DMS 273 (cell line): ENCODE results near the gene UNKL.
A peak's percentile ranks its signal among the peaks of the same experiment; 100 is the strongest.

Source experiments
- DNase-seq: peaks from one replicate; lab custom pipeline; 2025; ENCODE audit not compliant: unreplicated experiment; lab: John Stamatoyannopoulos, UW

UNKL gene

DNA sequence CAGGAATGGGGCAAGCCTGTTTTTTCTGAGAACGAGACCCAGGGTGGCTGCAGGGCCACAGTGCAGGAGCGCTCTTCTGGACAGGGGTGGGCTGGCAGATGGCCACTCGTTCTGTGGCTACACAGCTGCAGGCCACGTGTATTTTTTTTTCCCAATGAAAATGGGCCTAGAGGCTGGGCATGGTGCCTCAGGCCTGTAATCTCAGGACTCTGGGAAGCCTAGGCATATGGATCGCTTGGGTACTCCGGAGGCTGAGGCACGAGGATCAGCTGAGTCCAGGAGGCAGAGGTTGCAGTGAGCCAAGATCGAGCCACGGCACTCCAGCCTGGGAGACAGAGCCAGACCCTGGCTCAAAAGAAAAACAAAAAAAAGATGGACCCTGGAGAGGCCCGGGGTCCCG is 6.8 kb downstream of the UNKL start:
- peak; percentile 70 for DNase-seq

DNA sequence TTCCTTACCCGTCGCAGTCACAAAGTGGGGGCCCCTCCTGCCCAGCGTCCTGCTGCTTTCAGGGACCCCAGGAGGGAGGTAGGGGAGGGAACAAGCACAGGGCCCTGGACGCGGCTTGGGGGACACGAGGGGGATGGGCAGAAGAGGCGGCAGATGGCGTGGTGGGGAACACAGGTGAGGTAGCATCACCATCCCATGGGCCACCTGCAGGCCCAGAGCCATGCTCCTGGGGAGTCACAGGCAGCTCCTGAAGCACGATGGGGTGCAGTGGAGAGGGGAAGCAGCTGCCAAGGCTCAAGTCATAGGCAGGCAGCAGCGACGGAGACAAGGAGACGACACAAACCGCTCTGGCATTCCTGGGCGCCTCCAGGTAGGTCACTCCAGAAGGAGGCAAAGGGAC is 10.8 kb downstream of the UNKL start:
- no peak for DNase-seq

DNA sequence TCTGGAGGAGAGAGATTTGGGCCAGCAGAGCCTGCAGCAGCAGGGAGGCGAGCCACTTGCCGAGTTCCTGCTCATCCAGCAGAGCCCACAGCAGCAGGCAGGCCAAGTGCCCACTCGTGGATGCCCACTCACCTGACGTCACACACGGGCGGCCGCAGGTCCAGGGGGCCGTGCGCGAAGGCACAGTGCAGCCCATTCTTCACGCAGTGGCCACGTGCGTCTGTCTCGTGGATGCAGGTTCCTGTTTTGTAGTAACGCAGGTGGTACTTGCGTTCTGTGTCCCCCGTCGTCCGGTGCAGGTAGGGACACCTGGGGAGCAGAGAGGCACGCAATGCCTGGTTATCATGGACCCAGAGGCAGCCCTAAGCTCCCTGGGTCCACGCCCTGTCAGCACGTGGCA is 11.5 kb downstream of the UNKL start:
- DNase-seq = no peak

DNA sequence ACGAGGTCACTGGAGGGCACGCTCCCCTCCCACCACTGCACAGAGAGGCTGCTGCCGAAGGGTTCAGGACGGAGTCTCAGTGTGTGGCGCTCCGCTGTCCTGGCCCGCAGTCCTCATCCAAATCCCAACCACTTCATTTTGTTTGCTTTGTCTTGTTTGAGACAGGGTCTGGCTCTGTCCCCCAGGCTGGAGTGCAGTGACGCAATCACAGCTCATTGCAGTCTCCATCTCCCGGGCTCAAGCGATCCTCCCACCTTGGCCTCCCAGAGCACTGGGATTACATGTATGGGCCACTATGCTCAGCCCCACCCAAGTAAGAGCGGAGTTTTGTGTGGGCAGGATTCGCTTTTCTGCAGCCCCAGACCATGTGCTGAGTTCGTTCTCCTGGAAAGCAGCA is 12.7 kb downstream of the UNKL start:
- DNase-seq = no peak

DNA sequence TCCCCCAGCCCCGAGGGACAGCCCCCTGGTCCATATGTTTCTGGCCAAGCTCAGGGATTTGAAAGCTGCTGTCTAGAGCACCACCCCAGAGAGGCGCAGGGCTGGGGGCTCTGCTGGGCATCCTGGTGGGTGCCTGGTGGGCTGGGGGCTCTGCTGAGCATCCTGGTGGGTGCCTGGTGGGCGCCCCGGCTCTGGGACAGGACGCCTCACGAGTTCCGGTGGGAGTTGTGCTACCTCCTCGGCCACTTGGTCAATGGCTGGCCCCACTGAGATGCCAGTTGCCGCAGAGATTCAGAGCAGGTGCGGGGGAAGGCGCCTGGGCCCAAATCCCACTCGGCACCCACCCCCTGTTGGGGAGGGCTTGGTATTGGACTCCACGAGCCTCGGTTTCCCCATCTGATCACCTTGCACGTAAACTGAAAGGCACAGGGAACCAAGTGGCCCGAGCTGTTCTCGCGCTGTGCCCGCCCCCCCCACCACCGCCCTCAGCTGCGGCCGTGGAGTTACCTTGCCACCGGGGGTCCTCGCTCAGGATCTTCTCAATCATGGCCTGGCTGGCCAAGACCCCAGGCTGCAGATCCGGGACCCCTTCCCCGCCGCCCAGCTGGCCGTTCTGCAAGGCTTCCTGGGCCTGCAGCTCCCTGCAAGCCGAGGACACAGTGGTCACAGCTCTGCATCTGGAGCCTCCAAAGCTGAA is 13.3 kb downstream of the UNKL start:
- no peak for DNase-seq

DNA sequence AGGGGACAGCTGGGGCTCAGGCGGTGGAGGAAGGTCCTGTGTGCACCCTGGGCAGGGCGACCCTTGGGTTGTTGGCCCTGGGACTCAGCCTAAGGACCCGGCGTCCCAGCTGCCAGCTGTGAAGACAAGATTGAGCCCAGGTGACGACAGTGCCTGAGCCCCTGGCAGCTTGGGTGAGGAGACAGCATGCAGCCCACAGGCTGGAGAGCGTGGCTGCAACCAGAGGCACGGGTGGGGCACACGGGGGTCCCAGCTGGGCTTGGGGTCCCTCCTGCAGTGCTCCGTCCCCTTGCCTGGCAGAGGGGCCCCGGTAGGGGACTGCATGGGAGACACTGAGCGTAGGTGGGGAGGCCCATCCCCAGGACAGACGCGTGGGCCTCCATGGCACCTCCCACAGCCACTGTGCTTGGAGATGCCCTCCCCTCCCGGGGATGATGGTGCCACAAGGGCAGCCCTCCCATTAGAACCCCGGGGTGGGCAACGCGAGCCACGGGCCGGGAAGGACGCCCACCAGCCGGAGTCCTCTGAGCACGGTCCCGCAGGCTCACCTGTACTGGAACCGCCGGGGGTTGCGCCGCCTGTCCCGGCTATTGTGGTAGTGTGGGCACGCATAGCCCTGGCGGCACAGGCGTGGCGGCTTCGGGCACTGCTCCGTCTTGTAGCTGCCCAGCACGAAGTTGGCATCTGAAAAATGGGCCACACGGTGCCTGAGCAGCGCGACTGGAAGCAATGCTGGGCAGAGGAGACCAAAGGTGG is 15.5 kb downstream of the UNKL start:
- DNase-seq = no peak

DNA sequence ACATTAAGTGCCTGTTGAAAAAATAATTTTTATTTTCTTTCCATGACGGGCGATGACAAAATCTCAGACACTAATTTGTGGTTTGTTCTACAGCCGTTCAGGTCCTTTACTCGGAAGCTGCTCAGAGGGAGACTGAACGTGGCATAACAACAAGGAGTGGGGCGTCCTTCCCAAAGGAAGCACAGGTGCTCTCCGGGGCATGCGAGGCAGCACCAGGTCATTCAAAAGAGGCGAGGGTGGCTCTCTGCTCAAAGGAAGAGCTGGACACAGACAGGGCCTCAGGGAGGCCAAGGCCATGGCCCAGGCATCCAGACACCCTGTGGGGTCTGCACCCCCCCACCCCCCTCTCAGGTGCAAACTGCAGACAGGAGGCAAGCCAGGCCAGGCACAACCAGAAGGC is 16.2 kb downstream of the UNKL start:
- no peak for DNase-seq

DNA sequence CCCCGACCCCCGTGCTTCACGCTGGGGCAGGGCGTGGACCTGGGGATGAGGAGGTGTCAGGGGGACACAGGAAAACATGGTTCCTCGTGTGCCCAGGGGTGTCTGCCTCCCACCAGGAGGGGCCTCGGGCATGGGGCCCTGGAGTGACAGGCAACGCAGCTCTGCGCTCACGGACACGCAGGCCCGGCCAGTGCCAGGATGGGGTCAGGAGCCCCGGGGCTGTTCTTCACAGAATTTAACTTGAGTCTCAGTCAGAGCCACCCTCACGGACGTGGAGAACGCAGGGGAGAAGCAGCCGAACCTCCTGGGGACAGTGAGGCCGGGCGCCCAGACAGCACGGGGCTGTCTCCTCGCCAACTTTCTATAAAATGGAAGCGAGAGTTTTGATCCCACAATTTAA is 16.7 kb downstream of the UNKL start:
- no peak for DNase-seq

DNA sequence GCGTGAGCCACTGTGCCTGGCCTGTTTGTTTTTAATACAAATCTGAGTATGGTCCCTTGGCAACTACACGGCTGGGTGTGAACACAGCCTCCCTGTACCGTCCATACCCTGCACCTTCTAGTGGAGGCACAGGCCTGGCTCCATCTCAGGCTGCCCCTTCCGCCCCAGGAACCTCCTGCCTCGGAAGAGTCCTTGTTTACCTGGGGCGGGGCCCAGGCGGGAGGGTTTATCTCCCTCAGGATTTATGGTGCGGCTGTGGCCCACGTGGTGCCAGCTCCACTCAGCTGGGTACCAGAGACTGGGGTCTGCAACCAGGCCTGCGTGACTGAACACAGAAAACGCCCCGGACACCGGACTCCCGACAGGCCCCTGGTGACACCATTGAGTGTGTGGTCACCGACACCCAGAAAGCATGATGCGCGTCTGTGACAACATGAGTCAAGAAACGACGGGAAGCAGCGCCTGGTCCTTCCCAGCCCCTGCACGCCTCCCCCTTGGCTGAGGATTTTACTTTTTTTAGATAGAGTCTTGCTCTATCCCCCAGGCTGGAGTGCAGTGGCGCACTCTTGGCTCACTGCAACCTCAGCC is 19.0 kb downstream of the UNKL start:
- DNase-seq = no peak

DNA sequence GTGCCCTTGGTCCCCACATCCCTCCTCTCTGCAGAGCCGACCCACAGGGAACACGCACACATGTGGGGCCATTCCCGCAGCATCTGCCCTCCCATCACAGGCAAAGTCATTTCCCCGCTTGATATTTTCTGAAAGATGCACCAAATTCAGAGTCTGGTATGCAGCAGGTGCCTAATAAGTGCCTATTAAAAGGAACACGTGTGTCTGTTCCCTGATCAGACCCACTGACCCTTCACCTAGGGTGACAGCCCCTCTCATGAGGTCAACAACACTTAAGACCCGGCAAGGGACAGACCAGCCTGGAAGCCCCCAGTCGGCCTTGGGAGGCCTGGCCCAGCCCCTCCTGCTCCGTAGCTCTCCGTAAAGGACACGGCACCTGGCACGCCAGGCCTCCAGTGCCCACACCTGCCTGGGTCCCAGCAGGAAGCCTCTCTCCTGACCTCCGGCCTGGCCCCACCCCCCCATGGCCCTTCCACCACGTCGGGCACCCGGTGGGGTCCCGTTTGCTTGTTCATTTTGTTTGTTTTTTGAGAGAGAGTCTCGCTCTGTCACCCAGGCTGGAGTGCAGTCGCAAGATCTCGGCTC is 20.0 kb downstream of the UNKL start:
- DNase-seq = no peak

DNA sequence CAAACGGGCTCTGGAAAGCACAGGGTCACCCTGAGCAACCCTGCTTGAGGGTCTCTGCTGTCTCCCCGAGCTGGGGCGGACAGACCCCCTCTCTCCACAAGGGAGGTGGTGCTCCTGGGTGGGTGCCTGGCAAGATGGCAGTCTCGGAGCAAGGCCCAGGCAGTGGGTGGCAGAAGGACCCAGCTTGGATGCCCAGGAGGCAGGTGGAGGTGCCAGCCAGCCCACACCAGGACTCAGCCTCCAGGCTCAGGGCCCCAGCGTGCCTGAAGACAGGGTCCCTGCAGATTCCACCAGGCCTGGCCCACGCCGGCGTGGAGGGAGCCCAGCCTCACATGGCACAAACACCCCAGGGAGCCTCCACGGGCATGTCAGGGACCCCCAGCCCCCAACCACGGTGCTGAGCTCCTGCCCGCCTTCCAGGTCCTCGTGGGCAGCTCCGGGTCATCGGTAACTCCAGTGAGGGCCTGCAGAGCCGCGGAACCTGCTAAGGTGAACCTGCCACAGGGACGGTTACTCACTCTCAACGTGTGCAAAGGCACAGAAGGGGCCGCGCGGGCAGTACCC is 20.8 kb downstream of the UNKL start:
- no peak for DNase-seq

DNA sequence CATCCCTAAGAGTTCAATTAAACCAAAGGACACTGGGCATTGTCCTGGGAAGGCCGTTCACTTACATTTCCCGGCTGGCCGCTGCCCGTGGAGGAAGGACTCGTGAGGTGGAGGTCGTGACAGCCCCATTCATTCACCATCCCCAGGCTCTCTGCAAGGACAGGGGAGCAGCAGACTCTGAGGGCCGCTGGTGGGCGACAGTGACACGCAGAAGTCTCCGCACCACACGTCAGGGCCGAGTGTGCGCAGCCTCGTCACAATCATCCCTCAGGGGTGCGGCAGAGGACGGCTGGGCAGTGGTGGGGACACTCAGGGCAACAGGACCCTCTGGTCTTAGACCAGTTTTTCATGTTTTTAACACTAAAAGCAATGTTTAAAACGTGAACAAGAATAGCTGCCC is 21.7 kb downstream of the UNKL start:
- DNase-seq = no peak

DNA sequence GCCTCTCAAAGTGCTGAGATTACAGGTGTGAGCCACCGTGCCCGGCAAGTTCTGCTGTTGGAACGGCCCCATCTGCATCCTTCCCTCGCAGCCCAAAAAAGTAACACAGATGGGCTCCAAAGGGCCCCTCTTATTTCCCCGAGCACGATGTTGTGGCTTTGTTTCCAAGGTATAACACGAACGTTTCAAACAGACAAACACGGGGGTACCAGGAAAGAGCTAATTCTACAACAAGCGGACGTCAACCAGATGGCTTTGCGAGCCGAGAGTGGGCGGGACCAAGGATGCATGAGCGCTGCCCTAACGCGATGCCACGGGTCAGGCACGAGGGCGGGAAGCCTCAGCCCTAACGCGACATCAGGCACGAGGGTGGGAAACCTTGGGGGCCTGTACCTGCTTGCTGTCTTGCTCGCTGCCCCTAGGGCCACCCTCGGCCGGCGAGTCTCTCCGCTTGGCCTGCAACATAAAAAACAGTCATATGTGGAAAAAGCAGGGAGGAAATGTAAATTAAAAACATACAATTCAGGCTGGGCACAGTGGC is 24.2 kb downstream of the UNKL start:
- DNase-seq = no peak

DNA sequence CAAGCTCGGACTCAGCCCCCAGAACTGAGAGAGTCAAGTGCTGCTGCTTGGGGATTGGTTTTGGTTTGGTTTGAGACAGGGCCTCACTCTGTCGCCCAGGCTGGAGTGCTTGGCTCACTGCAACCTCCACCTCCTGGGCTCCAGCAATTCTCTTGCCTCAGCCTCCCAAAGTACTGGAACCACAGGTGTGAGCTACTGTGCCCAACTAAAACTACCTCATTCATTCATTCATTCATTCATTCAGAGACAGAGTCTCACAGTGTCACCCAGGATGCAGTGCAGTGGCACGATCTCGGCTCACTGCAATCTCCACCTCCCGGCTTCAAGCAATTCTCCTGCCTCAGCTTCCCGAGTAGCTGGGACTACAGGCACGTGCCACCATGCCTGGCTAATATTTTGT is 24.7 kb downstream of the UNKL start:
- no peak for DNase-seq

DNA sequence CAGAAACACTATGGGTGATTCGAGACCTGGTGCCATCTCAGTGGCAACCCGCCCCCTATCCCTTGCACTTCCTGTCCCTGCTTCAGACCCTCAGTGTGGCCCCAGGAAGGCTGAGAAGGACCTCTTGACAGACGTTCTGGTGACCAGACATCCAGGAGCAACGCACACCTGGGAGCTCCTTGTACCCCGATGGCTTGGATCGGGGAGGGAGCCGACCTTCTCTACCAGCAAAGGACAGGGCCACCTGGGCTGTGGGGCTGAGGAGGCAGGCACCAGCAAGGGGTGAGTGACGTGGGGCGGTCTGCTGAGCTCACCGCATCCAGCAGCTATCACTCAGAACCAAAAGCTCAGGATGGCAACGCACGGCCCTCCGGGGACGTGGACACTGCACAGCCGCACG is 27.2 kb downstream of the UNKL start:
- no peak for DNase-seq

DNA sequence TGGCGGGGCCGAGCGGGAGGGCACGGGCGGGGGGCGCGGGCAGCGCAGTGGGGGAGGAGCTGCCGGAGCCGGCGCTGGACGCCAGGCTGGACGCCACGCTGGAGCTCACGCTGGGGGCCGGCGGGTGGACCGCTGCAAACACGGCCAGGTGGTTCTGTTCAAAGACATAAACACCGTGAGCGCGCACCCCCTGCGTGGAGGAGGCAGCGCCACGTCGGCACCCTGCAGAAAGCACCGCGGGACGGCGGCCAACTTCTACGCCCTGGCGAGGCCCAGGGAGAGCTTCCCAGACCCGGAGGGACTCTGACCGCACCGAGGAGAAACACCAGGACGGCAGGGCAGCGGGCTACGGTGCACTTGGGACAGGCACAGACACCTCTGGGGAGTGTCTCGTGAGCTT is 29.3 kb downstream of the UNKL start:
- no peak for DNase-seq

DNA sequence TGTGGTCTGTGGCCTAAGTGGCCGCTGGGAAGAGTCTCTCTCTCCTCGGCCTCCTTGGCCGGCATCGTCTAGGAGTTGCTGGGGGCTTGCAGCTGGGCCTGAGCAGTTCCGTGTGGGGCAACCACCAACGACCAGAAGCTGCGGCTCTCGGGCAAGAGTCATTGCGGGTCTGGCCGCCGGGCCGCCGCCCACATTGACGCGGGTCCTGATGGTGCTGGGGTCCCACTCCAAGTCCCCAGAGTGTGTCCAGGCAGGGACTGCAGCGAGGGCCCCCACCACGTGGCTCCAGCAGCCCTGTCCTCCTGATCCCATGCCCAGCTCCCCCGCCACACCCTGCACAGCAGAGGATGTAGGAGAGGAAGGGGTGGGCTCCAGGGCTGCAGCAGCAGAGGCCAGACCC is 30.9 kb downstream of the UNKL start:
- DNase-seq = no peak

DNA sequence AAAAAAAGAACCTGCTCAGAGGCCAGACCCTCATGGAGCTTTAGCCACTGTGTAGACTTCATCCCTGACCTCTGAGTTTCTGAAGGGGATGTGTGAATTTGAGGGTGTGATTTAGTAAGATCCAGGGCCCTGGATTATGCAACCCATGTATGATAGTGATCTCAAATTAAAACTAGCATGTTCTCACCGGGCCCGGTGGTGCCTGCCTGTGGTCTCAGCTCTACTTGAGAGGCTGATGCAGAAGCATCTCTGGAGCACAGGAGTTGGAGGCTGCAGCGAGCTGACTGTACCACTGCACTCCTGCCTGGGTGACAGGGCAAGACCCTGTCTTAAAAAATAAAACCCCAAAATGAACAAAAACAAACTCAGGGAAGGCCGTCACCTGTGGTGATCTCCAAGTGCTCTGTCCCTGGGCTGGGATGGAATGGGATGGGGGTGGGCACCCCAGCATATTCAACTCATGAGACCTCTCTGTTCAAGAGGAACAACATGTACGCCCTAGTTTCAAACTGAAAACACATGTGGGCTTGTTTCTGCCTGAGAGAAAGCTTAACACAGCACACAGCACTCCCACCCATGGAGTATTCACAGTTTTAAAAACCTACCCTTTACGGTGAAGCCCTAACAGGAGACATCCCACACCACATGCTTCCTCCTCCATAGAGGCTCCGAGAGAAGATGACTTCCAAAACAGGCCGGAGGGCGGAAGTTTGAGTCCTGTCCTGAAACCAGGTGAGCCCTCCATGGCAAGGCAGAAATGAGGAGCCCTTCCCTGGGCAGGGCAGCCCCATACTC is 32.7 kb downstream of the UNKL start:
- no peak for DNase-seq

DNA sequence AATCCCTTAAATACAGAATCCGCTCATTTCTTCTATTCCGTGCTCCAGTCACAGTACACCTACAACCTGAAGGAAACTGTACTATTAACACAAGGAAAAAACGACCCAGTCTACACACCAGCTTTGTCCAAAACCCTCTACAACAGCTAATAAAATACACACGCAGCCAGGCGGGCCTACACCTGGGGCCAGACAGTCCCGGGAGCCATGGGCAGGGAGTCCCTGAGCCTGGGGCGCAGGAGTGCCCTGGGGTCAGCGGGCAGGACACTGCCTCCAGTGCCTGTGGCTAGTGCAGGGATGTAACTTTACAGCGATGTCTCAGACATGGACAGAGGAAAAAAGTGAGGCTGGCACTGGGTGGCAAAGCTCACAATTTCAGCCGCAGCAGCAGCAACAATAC is 34.3 kb downstream of the UNKL start:
- no peak for DNase-seq

DNA sequence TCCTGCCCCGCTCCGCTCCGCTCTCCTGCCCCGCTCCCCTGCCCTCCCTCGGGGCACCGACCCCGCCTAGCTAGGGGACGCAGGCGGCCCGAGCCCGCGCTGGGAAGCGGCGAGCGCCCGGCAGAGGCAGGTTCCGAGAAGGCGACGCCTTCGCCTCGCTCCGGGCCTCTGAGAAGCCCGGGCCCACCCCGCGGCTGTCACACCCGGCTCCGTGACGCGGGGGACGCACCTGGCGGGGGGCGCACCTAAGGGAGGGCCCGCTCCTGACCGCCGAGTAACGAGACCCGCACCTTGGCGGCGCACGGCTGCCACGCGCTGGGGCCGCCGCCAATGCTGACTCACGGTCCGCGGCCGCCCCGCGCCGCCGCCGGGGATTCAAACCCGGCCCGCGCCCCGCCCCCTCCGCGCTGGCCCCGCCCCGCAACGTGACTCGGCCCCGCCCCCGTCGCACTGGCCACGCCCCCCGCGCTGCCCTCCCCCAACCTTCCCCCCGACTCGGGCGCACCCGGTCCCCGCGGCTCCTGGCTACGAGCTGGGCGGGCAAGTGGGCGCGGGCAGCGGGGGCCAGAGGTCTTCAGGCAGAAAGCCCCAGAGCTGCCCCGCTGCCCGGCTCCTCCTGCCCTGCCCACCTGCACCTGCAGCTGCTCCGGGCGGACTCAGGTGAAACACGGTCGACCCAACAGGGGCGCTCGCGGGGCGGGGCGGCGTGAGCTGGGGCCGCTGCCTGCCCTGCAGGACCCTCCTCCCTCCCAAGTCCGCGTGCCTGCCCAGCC is 35.0 kb downstream of the UNKL start:
- peak; percentile 85 for DNase-seq
